HG03135 (cell line): Measurements from ENCODE around the gene DOCK1.
"Not testable (repeated sequence)": the region's sequence is repeated elsewhere in the genome, so short reads cannot be mapped to it uniquely, and the experiment has no call there.

Source experiments
- ATAC-seq: cut with Tn5 transposase; IDR thresholded peaks from one replicate; pipeline ENCODE4 v1.9.1; 2021; ENCODE audit warnings: mild to moderate bottlenecking, moderate library complexity; ENCODE audit not compliant: unreplicated experiment

DOCK1 gene

DNA sequence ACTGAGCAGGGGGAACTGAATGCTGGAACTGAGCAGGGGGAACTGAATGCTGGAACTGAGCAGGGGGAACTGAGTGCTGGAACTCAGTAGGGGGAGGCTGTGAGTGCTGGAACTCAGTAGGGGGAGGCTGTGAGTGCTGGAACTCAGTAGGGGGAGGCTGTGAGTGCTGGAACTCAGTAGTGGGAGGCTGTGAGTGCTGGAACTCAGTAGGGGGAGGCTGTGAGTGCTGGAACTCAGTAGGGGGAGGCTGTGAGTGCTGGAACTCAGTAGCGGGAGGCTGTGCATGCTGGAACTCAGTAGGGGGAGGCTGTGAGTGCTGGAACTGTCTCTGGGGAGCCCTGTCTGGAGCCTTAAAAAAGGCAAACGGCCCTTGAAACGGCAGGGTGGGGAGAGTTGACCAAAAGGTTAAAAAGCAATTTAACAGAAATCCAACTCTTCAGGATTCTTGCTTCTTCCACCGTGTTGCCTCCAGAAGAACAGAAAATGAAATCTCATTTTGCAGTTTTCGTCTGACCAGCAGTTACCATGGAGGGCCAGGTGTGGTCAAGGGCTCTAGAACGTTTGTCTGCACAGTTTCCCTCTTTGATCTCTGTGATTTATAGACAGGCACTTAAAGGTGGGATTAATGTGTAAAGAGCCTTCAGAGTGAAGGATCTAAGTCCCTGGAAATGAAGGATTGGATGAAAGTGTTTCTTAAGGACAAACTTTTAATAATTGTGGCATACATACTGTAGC is 19.1 kb downstream of the DOCK1 start:
- no peak for ATAC-seq

DNA sequence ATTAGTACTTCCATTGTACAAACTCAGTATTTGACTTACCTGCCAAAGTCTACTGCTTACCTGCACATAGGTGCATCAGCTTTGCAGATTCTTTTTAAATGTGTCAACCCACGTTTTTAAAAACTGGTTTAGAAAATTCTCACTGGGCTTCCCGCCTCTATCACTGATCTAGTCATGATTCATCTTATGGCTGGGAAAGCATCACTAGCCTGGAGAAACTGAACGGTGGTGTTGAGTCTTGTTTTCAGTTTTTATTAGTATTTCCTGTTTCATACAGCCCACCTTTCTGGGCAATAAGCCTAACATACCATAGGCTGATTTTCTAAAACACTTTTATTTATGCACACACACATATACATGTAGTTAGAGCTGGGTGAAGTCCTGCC is 19.7 kb downstream of the DOCK1 start:
- no peak for ATAC-seq

DNA sequence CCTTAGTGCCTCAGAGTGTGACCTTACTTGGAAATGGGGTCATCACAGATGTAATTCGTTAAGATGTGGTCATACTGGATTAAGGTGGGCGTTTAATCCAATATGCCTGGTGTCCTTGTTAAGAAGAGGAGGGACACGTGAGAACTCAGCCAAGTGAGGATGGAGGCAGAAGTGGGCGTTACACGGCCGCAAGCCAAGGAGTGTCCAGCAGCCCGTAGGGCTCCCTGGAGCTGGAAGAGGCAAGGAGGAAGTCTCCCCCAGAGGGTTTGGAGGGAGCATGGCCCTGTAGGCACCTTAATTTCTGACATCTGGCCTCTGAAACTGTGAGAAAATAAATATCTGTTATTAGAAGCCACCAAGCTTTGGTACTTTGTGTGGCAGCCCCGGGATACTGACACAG is 21.3 kb downstream of the DOCK1 start:
- ATAC-seq, result no peak

DNA sequence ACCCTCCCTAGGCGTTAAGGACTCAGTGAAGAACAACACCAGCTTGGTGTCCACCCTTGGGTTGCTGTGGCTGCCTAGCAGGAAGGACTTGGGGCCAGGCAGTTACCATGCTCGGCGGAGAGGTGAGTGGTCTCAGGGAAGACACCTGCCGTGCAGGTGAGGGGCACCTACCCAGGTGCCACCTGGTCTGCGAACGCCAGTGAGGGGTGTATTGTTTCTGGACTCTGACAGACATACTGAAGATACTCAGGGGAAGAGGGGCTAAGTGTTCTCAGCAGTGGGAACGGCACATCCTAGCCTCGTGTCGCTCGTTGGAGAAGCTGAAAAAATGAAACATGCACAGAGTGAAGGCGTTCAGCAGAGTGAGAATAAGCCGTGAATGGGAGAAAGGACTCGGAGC is 22.6 kb downstream of the DOCK1 start:
- no peak for ATAC-seq

DNA sequence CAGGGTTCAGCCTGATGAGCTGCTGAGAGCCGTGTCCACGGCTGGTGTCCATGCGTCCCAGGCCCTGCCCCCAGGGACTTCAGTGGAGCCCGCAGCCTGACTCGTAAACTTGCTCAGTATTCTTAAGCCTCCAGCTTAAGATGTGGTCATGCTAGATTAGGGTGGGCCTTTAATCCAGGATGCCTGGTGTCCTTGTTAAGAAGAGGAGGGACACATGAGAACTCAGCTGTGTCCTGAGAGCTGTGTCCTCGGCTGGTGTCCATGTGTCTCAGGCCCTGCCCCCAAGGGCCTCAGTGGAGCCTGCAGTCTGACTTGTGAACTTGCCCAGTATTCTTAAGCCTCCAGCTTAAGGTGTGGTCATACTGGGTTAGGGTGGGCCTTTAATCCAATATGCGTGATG is 23.0 kb downstream of the DOCK1 start:
- no peak for ATAC-seq

DNA sequence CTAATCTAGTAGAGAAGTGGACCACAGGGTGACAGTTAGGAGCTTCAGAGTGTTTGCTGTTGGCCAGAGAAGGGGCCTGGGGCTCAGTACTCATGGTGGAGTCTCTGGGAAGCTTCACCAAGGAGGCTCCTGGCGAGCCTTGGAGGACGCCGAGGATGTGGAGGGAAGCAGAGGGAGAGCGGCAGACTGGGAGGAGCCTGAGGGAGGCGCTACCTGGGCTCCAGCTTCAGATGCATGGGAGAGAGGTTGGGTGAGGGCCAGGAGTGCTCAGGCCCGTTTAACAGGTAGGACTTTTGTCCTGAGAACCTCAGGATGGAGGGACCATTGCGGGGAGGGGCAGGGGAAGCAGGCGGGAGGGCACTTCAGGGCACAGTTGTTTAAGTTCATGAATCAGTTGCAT is 24.2 kb downstream of the DOCK1 start:
- ATAC-seq, result no peak

DNA sequence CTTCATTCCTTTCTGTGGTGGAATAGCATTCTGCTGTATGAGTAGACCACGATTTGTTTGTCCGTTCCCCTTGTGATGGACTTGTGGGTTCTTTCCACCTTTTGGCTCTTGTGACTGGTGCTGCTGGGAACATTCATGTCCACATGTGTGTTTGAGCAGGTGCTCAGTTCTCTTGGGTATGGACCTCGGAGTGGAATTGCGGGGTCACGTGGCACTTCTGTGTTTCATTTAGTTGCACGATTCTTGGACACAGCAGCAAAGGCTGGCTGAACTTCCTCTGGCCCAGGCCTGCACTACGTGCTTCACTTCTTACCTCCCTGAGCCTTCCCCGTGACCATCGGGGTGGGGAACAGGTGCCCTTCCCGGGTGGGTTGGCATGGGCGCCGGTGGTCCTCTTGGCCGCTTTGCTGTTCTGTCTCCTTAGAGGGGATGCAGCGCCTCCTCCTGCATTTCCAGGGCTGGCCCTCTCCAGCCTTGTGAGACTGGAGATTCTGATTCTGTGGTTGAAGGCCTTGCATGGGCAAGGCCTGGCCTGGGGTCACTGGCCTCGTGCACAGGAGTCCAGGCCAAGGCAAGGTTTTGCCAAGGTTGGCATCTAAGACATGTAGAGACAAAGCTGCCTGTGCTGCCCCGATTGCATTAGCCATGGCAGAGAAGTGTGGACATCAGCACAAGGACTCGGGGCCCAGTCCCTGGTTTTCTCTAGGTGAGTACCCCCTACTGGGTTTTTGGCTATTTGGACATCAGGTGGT is 25.1 kb downstream of the DOCK1 start:
- no peak for ATAC-seq

DNA sequence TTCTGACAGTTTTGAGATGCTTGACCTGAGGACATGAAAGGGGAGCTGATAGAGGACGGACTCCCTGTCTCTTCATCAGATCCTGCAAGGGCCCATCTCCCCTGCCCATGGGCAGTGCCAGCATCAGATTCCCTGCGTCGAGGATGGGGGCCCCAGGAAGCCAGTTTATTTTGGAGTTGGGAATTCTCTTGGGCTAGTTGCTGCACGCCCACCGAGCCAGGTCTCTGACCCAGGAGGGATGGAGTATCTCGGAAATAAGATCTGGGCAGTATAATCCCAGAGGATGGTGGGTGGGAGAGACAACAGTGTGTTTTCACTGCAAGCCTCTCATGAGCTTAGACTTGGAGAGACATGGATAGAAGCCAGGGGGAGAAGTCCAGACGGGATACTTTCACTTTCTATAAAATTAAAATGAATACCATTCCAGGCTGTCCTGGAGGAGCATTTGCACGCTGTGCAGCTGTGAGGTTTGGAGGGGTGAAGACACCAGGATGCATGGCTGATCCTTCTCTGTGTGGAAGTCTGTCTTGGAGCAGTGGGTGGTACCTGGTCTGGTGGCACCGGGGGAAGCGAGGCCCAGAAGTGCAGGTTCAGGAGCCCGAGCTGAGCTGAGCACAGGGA is 25.8 kb downstream of the DOCK1 start:
- ATAC-seq, result no peak

DNA sequence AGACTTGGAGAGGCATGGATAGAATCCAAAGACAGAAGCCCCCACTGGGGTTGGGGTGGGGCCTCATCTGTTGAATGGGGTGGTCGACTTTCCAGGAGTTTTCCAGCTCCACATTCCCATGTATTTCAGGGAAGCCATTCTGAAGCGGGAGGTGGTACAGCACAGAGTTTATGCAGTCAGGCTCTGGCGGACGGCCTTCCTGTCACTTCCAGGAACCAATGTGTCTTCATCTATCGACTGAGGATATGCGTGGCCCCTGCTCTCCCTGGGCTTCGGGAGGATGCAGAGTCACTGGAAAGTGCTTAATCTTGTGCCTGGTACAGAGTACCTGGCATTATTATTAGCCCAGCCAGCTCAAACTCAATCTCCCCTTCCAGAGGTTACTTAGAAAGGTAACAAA is 26.3 kb downstream of the DOCK1 start:
- no peak for ATAC-seq

DNA sequence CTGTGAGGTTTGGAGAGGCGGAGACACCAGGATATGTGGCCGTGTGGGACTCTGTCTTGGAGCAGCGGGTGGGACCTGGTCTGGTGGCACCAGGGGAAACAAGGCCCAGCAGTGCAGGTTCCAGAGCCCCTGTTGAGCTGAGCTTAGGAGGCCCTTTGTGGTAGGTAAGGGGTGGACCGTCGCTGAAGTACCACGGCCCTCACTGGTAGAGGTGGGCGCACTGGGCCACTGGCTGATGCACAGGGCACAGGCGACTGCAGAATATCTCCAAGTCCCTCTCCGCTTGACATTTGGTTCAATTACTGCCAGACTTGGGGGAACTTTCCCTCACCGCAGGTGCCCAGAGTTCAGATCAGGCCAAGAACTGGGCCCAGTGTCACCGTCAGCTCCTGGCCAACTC is 27.3 kb downstream of the DOCK1 start:
- ATAC-seq, result no peak

DNA sequence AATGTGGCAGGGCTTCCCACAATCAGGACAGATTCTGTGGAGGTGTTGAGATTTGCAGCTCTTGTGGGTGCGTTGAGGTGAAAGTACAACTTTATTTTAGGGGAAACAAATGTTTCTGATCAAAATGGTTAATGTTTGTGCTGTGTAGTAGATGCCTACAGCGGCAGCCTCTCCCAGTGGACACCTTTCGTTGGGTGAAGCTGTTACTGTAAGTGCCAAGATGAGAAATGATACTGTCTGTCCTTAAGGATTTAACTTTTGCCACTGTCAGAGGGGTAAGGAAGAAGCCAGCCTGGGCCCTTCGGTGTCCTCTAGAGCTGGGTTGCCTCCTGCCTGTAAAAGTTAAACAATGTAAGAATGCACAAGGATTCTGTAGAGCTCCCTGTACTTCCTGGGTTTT is 27.9 kb downstream of the DOCK1 start:
- no peak for ATAC-seq

DNA sequence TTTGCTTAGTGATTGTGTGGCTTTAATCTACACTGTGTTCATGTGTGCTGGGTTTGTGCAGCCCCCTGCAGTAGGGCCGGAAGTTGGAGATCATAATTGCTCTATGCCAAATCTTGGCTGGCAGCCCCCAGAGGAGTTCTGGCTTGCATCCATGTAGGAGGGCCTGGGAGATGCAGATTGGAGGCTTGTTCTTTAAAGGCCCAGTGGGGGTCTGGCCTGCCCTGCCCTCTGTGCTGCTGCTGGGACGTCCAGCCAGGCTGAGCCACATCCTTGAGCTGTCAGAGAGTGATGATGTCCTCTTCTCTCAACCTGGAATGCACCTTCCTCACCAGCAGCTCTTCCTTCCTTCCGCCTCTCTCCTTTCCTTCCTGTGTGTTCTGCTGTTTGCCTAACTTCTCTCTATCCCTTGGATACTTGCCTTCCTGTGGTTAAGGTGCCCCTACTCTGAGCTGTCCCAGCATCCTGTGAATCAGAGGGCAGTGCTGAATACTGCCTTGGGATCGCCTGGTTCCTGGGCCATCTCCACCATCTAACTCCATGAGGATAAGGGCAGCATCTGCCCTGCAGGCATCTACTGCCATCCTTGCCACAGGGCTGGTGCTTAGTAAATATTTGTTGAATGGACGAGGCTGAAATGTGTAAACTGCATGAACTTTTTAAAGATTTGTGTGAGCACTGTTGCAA is 30.2 kb downstream of the DOCK1 start:
- no peak for ATAC-seq

DNA sequence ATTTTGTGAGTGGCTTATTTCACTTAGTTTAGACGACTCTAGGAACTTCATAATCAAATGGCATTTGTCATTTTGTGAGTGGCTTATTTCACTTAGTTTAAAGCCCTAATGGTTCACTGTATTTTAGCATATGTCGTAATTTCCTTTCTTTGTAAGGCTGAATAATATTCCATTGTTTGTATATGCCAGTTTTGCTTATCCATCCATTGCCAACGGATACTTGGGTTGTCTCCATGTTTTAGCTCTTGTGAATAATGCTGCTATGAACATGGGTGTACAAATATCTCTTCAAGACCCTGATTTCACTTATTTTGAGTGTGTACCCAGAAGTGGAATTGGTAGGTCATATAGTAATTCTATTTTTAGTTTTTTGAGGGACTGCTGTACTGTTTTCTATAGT is 31.8 kb downstream of the DOCK1 start:
- no peak for ATAC-seq

DNA sequence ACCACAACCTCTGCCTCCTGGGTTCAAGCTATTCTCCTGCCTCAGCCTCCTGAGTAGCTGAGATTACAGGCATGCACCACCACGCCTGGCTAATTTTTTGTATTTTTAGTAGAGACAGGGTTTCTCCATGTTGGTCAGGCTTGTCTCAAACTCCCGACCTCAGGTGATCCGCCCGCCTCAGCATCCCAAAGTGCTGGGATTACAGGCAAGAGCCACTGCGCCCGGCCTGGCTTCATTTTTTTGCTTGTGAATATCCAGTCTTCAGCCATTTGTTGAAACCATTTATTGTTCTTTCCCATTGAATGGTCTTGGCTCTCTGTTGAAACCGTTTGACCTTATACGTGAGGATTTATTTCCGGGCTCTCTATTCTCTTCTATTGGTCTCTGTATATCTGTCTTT is 32.9 kb downstream of the DOCK1 start:
- ATAC-seq, result not testable (repeated sequence)

DNA sequence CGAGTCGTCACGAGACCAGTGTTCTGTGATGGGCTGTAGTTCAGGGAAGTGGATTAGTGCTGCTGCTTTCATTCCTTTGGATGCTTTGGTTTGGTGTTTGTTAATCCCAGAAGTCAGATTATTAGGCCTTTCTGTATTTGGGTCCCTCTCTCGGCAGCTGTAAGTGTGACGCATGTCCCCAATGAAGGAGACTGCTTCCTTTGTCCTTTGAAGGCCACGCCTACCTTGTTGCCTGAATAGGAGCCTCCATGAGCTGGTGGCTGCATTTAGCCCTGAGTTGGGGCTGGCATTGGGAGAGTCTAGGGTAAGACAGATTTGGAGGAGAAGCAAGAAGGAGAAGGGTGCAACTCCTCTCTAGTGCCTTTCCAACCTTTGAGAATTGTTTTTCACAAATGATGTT is 34.5 kb downstream of the DOCK1 start:
- ATAC-seq, result no peak

DNA sequence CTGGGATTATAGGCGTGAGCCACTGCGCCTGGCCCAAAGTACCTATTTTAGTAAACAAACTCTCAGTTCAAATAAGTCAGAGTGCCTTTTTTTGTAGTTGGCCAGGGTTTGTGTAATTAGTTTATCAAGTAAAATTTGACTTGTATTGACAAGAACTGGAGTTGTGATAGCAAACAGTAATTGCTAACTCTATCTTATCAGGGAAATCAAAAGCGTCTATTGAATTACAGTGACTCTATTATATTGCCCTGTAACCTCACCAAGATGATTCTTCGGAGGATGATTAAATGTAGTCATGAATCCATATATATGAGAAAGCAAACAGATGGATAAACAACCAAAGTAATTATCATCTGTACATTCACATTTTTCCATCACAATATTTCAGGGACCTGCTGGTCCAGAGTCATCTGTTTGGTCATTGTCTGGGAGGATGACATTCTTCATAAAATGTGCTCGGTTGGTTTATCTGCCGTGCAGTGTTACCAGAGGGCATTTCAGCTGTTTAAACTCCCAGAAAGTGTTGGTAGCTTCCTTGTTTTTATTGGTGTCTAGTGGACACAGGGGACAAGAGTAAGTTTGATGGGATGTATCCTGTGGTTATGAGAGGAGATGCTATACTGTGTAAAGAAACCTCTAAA is 35.6 kb downstream of the DOCK1 start:
- no peak for ATAC-seq

DNA sequence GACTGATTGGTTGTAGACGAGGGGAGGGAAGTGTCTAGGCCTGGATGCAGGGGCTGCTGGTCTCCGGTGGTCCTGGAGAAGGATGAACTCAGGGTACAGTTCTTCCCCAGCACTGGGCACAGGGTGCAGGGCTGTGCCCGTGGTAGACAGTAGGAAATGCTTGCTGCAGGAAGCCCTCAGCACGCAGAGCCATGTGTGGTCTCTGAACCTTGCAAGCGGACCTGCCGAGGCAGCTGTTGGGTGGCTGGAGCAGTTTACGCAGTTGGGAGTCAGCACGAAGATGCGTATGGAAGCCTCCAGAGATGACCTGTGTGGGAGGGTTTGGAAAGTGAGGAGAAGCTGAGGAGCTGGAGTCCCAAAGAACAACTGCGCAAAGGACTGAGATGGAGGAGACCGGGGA is 39.0 kb downstream of the DOCK1 start:
- no peak for ATAC-seq

DNA sequence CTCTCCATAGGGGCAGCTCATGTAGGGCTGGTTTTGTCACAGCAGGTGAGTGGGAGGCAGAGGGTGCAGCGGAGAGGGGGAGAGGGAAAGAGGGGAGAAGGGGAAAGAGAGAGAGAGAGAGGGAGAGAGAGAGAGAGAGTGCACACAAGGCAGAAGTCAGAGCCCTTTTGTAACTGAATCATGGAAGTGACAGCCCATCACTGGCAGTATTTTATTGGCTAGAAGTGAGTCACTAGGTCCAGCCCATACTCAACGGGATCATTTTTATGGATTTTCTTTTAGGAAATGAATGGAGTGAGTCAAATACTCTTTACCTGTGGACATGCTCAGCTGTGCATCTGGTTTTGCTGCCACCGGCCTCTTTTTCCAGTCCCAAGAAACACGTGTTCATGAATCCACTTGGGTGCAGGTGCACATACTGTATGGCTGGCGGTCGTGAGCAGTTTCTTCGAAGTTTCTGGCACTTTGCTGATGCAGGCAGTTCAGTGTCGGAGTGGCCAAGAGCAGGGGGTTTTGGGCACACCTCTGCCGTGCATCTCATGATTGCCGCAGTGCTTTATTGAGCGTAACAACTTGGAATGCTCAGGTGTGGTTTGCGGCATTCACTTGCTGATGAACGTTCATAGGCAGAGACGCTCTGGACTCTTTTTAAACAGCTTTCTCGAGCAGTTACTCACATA is 40.3 kb downstream of the DOCK1 start:
- ATAC-seq, result no peak

DNA sequence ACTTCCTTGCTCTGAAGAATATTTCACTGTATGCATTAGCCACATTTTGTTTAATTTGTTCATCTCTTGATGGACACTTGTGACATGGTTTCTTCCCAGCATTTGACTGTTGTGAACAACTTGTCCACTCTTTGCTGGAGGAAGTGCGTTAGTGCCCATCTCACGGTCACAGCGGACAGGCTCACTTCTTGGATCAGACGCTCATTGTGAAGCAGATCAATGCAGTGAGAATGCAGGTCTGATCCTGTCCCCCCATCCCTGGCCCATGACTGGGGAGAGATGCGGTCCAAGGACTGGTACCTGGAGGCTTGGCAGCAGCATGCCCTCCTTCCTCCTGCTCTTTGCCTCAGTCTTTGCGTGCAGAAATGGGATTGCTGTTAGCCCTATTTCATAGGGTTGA is 41.5 kb downstream of the DOCK1 start:
- ATAC-seq, result no peak

DNA sequence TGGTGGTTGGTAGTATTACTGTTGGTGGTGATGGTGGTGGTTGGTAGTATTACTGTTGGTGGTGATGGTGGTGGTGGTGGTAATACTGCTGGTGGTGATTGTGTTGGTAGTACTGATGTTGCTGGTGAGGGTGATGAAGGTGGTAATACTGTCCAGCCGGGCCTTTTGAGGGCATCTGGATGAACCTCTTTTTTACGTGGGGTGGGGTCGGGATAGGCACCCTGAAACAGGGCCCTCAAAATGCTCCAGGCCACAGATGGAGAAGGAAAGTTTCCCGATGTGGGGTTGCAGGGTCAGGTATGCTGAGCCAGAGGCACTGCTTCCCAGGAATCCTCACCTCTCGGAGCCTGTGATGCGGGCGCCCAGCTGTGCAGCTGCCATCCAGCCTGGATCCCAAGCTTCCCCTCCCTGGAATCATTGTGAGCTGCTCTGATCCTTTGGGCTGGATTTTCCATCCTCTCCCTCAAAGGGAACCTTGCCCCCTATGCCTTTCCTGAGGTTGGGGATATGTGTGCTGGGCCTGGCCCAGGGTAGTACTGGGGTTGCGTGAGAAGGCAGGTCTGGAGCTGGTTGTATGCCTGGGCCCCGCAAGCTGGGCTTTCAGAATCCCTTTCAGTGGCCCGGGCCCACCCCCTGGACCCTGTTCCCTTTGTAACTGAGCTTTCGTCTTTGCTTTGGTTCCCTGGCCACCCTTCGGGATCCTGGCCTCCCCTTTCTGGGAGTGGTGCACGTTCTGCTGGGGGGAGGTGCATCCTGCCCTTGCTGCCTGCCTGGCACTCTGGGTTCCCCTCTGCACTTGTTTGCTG is 43.3 kb downstream of the DOCK1 start:
- no peak for ATAC-seq
